Esophagus mucosa (tissue), 1 donor: Measurements from ENCODE around the gene GJB4. TPM values are rescaled to one million over a fixed set of nuclear protein-coding genes. Genes with fewer than 3 reads are reported as not detected.
"Not testable (repeated sequence)": the region's sequence is repeated elsewhere in the genome, so short reads cannot be mapped to it uniquely, and the experiment has no call there.

Experiments used
- ATAC-seq: fragments of 200-7000 bp; cut with Tn5 transposase; one replicate; pipeline ENCODE4 v1.9.1; 2020
- total RNA-seq: library from RNA; stranded (reverse); gene quantifications from one replicate; pipeline ENCODE4 v1.2.4, GENCODE V29; 2023
- donor health status: DM: yes; HTN: yes; CAD: no.

Gene GJB4
- total RNA-seq, 1 donor from 2014 or later, result 1.4 TPM

- no peak for ATAC-seq
Measured at GRCh38 chr1:34806396-34806795, 46.9 kb downstream of the GJB4 start.

- no peak for ATAC-seq
Measured at GRCh38 chr1:34808051-34808810, 48.7 kb downstream of the GJB4 start.

DNA sequence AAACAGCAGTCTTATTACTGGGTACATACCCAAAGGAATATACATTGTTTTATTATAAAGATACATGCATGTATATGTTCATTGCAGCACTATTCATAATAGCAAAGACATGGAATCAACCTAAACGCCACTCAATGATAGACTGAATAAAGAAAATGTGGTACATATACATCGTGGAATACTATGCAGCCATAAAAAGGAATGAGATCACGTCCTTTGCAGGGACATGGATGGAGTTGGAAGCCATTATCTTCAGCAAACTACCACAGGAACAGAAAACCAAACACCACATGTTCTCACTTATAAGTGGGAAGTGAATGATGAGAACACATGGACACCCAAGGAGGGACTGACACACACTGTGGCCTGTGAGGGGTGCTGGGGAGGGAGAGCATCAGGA is 51.2 kb downstream of the GJB4 start:
- ATAC-seq, result not testable (repeated sequence)

Other genes with a start within 250 kb of the GJB4 start
- 78.8 TPM for gene GJB5, start 4.7 kb upstream of the GJB4 start, total RNA-seq
- 61.7 TPM for gene GJB3, start 21.5 kb downstream of the GJB4 start, total RNA-seq
- 2.0 TPM for gene GJA4, start 33.3 kb downstream of the GJB4 start, total RNA-seq
- 40.4 TPM for gene SMIM12, start 100.0 kb downstream of the GJB4 start, total RNA-seq
- 0.28 TPM for gene DLGAP3, start 169.9 kb downstream of the GJB4 start, total RNA-seq
- 4.2 TPM for gene TMEM35B, start 225.6 kb downstream of the GJB4 start, total RNA-seq